GM21423 (cell line): ENCODE results near the gene BTBD1.
A peak's percentile ranks its signal among the peaks of the same experiment; 100 is the strongest.
"Not testable (repeated sequence)": the region's sequence is repeated elsewhere in the genome, so short reads cannot be mapped to it uniquely, and the experiment has no call there.

ENCODE experiments used
- ATAC-seq: cut with Tn5 transposase; IDR thresholded peaks from one replicate; pipeline ENCODE4 v1.9.1; 2021; ENCODE audit warnings: mild to moderate bottlenecking, moderate library complexity; ENCODE audit not compliant: unreplicated experiment

BTBD1 gene

DNA sequence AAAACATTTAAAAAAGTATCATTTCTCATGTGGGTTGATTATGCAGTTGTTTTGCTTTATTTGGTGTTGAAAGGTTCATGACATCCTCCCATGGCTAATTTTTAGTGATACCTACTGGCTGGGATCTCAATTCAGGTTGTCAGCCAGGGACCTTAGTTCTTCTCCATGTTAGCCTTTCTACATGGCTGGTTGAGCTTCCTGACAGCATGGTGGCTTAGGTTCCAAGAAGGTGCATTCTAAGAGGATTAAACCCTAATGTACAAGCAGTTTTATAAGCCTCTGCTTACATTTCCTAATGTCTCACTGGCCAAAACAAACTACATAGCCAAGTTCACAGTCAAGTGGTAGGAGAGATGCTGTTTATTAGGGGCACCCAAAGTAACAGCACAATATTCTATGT, 31.0 kb upstream of the BTBD1 start:
- no peak for ATAC-seq

- ATAC-seq = no peak
Observed at GRCh38 chr15:83094583-83094982, 27.5 kb upstream of the BTBD1 start.

DNA sequence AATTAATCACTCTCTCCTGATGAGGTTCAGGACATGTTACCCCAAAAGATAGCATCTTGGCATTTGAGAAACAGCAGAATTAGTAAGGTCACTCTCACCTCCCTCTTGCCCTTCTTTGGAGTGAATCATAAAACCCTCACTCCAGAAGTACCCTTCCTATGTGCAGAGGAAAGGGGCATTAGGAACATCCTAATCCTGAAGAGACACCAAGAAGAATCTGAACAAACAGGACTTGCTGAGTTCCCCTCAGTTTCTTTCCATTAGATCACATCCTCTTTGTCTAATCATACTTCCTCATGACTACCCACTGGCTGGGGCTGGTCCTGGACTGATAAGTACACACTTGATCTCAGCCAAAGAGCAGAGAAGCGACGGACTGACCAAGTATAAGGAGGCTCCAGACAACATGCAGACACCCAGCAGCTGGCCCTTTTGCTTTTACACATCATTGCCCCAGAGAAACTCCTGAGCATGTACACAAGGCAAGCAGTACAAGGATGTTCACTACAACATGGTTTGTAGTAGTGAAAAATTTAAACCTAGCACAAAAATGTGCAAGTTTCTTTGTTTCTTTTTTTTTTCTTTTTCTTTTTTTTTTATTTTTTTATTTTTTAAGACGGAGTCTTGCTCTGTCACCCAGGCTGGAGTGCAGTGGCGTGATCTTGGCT, 25.4 kb upstream of the BTBD1 start:
- ATAC-seq = peak; percentile 88

GRCh38 chr15:83091965-83092308, 24.9 kb upstream of the BTBD1 start:
- not testable (repeated sequence) for ATAC-seq

DNA sequence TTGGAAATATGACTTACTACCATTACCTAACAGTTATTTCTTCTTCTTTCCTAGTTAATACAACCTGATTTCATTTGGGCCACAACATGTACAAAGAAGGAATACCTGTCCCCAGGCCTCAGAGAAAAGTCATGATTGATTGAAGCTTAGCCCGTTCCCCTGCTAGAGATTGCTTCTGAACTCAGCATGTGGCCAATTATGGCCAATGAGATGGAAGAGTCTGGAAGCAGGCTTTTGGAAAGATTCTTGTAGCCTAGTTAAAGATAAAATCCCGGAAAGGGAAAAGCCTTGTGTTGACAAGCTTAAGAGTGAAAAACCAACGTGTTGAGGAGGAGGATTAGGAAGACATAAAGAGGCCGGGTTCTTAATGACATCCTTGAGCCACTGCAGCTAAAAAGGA, 23.4 kb upstream of the BTBD1 start:
- ATAC-seq = no peak

DNA sequence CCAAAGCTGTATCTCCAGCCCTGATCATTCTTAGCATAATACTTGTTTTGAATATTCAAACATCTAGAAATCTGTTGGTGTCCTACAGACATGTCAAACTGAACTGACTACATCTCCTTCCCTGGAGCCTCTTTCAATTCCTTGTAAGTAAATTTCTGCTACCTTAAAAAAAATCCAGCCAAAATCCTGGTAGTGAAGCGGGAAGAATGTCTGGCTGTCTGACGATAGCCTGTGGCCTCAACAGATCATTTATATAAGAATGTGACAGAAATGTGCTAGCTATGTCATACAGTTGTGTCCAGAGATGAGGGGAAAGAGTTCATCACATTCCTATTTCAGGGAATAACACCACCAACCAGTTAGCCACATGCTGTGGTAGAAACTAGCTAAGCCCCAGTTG, 21.8 kb upstream of the BTBD1 start:
- no peak for ATAC-seq

DNA sequence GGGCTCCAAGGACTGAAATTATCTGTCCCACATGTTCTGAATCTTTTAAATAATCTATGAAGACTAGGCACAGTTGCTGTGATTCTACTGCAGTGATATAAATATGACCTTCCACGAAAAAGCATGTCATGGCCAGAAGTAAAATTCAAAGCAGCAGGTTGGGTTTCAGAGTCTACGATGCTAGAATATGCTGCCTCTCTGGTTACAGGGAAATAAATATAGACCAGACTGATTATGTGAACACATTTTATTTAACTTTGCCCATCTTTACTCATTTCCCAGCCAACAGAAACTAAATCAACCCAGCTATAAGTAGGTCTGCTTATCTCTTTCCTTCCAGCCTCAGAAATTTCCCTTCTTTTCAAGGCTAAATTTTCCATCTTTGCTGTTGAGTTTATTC, 20.5 kb upstream of the BTBD1 start:
- ATAC-seq = no peak

GRCh38 chr15:83085864-83086552, 19.0 kb upstream of the BTBD1 start:
- ATAC-seq = not testable (repeated sequence)

DNA sequence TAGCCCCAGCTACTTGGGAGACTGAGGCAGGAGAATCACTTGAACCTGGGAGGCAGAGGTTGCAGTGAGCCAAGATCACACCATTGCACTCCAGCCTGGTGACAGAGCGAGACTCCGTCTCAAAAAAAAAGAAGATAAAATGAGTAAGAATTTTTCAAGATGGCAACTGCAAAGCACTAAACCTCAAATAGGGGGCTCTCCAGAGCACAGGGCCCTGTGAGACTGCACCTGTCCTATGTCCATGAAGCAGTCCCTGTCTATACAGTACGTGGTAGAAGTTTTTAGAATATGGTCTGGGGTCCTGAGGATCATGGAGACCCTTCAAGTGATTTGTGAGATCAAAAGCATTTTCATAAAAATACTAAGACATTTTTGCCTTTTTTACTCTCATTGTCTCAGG, 18.4 kb upstream of the BTBD1 start:
- ATAC-seq = not testable (repeated sequence)

DNA sequence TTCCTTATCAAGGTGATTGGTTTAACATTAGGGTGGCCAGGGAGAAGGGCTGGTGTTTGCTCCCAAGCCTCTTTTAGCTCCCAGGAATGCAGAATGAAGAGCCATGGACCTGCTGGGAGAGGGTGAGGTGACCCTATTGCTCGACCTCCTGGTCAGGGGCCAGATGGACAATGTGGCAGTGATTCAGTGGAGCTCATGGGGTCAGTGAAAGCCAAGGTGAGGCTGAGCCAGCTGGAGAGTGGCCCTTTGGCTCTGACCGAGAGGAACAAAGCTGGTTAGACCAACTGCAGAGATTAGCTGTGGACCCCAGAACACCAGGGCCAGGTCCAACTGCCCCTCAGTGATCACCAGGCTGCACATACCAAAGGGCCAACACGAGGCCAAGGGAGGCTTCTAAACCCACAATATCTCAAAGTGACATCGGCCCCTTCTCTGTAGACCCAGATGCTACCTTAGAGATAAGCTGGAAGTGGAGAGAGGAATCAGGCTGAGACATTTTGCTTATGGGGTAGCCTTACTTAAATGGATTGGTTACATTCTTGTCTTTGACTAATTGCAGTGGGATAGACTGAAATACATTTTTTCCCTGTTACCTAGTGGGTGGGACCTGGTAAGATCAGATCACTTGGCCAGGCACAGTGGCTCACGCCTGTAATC, 15.8 kb upstream of the BTBD1 start:
- no peak for ATAC-seq

DNA sequence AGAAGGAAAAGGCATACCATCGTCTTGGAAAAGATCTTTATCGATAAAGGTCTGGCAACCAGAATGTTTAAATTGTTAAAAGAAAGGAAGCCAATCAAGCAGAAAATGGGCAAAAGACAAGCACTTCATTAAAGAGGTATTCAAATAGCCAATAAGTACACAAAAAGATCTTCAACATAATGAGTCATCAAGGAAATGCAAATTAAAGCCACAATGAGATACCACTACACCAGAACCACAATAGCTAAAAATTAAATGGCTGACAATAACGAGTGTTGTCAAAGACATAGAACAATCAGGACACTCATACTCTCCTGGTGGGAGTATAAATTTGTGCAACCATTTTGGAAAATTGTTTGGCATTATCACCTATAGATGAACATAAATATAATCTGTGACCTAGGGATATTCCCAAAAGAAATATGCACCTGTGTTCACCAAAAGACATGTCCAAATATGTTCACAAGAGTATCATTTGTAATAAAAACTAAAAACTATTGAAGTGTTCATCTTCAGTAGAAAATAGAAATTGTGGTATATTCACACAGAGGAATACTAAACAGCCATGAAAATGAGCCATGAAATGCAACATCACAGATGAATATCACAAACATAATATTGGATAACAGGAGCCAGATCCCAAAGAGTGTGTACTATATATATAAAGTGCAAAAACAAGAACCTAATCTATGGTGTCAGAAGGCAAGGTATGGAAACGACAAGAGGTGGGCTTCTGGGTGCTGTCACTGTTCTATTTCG, 14.4 kb upstream of the BTBD1 start:
- ATAC-seq = peak; percentile 43

GRCh38 chr15:83078712-83079111, 11.7 kb upstream of the BTBD1 start:
- no peak for ATAC-seq

DNA sequence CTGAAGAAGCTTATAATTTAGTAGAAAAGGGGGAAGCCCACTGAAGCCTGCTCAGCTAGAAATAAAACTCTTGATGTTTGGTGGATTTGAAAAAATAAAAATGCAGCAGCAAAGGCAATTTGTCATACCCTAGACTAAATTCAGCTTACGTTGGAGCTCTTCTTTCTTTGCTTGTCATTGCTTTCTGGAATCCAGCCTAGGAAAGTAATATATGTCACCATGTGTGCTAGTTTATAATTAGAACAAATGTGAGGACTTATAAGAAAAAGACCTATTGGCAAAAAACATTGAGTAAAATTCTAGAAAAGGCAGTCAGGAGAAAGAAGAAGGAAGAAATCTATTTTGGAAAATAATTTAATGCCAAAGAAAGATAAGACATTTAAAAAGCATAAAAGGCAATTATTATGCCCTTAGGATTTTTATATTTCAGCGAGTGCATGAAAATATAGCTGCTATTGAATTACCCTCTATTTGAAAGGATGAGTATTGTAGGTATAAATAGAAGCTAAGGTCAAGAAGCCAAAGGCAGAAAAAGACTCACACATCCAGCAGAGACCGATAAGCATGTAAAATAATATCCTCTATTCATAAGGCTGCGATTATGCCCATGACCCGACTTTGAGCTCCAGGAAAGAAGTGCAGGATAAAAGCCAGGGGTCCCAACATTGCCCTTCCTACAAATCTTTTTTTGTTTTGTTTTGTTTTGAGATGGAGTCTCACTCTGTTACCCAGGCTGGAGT, 10.6 kb upstream of the BTBD1 start:
- ATAC-seq = no peak

- not testable (repeated sequence) for ATAC-seq
Observed at GRCh38 chr15:83069211-83069642, 2.2 kb upstream of the BTBD1 start.

- no peak for ATAC-seq
Observed at GRCh38 chr15:83068054-83068453, 1.0 kb upstream of the BTBD1 start.

DNA sequence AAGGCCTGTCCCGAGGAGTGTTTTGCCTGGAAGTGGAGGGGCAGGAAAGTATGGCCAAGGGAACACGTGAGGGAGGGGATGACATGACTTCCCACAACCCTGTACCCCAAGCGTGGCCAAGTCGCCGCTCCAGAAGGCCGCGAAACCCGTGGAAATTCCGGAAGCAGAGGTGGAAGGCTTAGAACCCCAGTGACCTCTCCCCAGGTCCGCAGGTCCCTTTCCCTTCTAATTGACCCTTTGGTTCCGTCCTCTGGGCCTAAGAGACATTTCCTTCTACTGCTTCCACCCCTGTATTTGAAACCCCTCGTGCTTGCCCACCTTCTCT, 548 bp upstream of the BTBD1 start:
- ATAC-seq = no peak

DNA sequence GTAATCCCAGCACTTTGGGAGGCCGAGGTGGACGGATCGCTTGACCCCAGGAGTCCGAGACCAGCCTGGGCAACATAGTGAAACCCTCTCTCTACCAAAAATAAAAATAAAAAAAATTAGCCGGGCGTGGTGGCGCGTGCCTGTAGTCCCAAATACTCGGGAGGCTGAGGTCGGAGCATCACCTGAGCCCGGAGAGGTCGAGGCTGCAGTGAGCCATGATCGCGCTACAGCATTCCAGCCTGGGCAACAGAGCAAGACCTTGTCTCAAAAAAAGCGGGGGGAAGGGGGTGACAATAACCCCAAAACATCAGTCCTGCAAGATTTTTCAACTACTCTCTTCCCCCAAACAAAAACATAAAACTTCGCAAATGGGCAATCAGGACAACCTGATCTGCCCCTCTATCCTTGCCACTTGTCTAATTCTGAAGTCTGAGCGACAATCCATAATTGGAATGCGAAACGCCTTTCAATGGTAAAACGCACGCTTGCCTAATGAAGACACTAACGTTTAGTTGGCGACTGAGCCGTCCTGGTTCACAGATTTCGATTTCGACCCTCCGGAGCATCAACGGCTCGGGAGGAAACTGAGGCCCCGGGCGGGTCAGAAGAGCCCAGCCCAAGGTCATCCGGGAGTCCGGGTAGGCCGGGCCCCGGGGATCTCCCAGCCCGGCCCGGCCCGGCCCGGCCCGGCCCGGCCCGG, 868 bp downstream of the BTBD1 start:
- ATAC-seq = no peak

- no peak for ATAC-seq
Observed at GRCh38 chr15:83065431-83065830, 1.6 kb downstream of the BTBD1 start.

GRCh38 chr15:83064859-83065258, 2.2 kb downstream of the BTBD1 start:
- no peak for ATAC-seq

- ATAC-seq = no peak
Observed at GRCh38 chr15:83063551-83063950, 3.5 kb downstream of the BTBD1 start.
